Trophoblast cell (in vitro differentiated cells and primary cell): ENCODE data around the gene WDTC1.
A peak's percentile ranks its signal among the peaks of the same experiment; 100 is the strongest.
"Not testable (repeated sequence)": the region's sequence is repeated elsewhere in the genome, so short reads cannot be mapped to it uniquely, and the experiment has no call there.

Experiments
- DNase-seq, 2 donors: peaks; one replicate each; pipeline ENCODE4 v3.0.0-alpha.2; 2016
- H2AFZ ChIP-seq: 2 replicates; pipeline ENCODE4 v1.6.1; 2013; ENCODE audit warnings: low read length, moderate library complexity, mild to moderate bottlenecking; ENCODE audit not compliant: insufficient read depth, poor library complexity
- H2AK5ac ChIP-seq: 2 replicates; pipeline ENCODE4 v1.6.1; 2013; ENCODE audit warnings: mild to moderate bottlenecking, low read length
- H2BK120ac ChIP-seq: 2 replicates; pipeline ENCODE4 v1.6.1; 2013; ENCODE audit warnings: low read length, mild to moderate bottlenecking, moderate library complexity; ENCODE audit not compliant: insufficient read depth, poor library complexity
- H2BK12ac ChIP-seq: 2 replicates; pipeline ENCODE4 v1.6.1; 2013; ENCODE audit warnings: mild to moderate bottlenecking, low read length, moderate library complexity
- H2BK5ac ChIP-seq: 2 replicates; pipeline ENCODE4 v1.6.1; 2013; ENCODE audit warnings: low read length, low read depth, moderate library complexity, mild to moderate bottlenecking; ENCODE audit not compliant: poor library complexity
- H3K14ac ChIP-seq: 2 replicates; pipeline ENCODE4 v1.6.1; 2013; ENCODE audit warnings: mild to moderate bottlenecking, low read length
- H3K18ac ChIP-seq: 2 replicates; pipeline ENCODE4 v1.6.1; 2013; ENCODE audit warnings: mild to moderate bottlenecking, low read length
- H3K23ac ChIP-seq: 2 replicates; pipeline ENCODE4 v1.6.1; 2013; ENCODE audit warnings: low read length
- H3K27ac ChIP-seq: 2 replicates; pipeline ENCODE4 v1.5.1; 2013; ENCODE audit warnings: low read depth, mild to moderate bottlenecking, inconsistent platforms, low read length, moderate library complexity
- H3K27me3 ChIP-seq: 2 replicates; pipeline ENCODE4 v1.6.1; 2013; ENCODE audit warnings: inconsistent platforms, mild to moderate bottlenecking, low read length, moderate library complexity; ENCODE audit not compliant: insufficient read depth
- H3K36me3 ChIP-seq, 2 experiments: 1 replicate in 1 of 2; 2 replicates in 1 of 2; pipeline ENCODE4 v1.6.1; 2013; ENCODE audit warnings: low read length in 2 of 2, mild to moderate bottlenecking in 2 of 2, moderate library complexity in 1 of 2; ENCODE audit not compliant: insufficient read depth in 2 of 2, control insufficient read depth in 1 of 2
- H3K4ac ChIP-seq: 2 replicates; pipeline ENCODE4 v1.6.1; 2013; ENCODE audit warnings: low read depth, mild to moderate bottlenecking, low read length, moderate library complexity
- H3K4me1 ChIP-seq, 2 experiments: 1 replicate in 1 of 2; 2 replicates in 1 of 2; pipeline ENCODE4 v1.6.1; 2013; ENCODE audit warnings: low read length in 2 of 2, mild to moderate bottlenecking in 2 of 2, moderate library complexity in 1 of 2; ENCODE audit not compliant: insufficient read depth in 2 of 2, control insufficient read depth in 1 of 2
- H3K4me2 ChIP-seq: 2 replicates; pipeline ENCODE4 v1.6.1; 2013; ENCODE audit warnings: inconsistent platforms, mild to moderate bottlenecking, low read length, moderate library complexity
- H3K4me3 ChIP-seq: 2 replicates; pipeline ENCODE4 v1.5.1; 2013; ENCODE audit warnings: mild to moderate bottlenecking, low read depth, low read length, inconsistent platforms
- H3K79me1 ChIP-seq: one replicate; pipeline ENCODE4 v1.6.1; 2013; ENCODE audit warnings: low read length
- H3K79me2 ChIP-seq: 2 replicates; pipeline ENCODE4 v1.6.1; 2013; ENCODE audit warnings: low read length, mild to moderate bottlenecking; ENCODE audit not compliant: control insufficient read depth, insufficient read depth, poor library complexity
- H3K9ac ChIP-seq: 2 replicates; pipeline ENCODE4 v1.6.1; 2013; ENCODE audit warnings: mild to moderate bottlenecking, low read length
- H3K9me3 ChIP-seq: 2 replicates; pipeline ENCODE4 v1.6.1; 2013; ENCODE audit warnings: low read depth, mild to moderate bottlenecking, control low read depth, inconsistent platforms, low read length; ENCODE audit not compliant: insufficient read depth
- H4K12ac ChIP-seq: 2 replicates; pipeline ENCODE4 v1.6.1; 2013; ENCODE audit warnings: low read depth, mild to moderate bottlenecking, low read length, moderate library complexity
- H4K8ac ChIP-seq: 2 replicates; pipeline ENCODE4 v1.6.1; 2013; ENCODE audit warnings: low read depth, mild to moderate bottlenecking, low read length, moderate library complexity
- H4K91ac ChIP-seq: one replicate; pipeline ENCODE4 v1.6.1; 2013; ENCODE audit warnings: low read depth, mild to moderate bottlenecking, low read length, moderate library complexity
- WGBS: extraction: QIAGEN DNeasy Blood & Tissue Kit; methylation state at CpG from one replicate; pipeline ENCODE4 v1.1.7; 2013; ENCODE audit warnings: missing lambda C conversion rate; ENCODE audit not compliant: insufficient read length, insufficient coverage; ENCODE audit errors: extremely low coverage; 5-methylcytosine and 5-hydroxymethylcytosine counted together

WDTC1 gene

DNA sequence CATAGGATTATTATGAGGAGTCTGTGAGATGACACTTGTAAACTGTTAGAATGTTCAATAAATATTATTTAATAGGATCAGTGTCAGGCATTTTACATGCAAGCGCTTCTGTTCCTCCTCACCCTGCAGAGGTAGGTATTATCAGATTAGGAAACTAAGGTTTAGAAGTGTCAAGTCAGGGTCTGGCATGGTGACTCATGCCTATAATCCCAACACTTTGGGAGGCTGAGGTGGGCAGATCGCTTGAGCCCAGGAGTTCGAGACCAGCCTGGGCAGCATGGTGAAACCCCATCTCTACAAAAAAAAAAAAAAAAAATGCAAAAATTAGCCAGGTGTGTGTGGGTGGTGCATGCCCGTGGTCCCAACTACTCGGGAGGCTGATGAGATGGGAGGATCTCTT, 9.2 kb downstream of the WDTC1 start:
- not testable (repeated sequence) for H4K12ac ChIP-seq, H3K9ac ChIP-seq, H4K8ac ChIP-seq, H3K4ac ChIP-seq, H3K4me3 ChIP-seq, H2AK5ac ChIP-seq, H3K27me3 ChIP-seq, H2BK120ac ChIP-seq, H3K36me3 ChIP-seq, H3K79me2 ChIP-seq, H2AFZ ChIP-seq, H3K79me1 ChIP-seq, H3K18ac ChIP-seq, H3K9me3 ChIP-seq, DNase-seq, H4K91ac ChIP-seq, H3K23ac ChIP-seq, H2BK12ac ChIP-seq, H3K4me1 ChIP-seq, H3K4me2 ChIP-seq, H3K27ac ChIP-seq, H2BK5ac ChIP-seq, H3K14ac ChIP-seq
- WGBS, result no CpG with 5 or more reads among the region's 5 CpGs

DNA sequence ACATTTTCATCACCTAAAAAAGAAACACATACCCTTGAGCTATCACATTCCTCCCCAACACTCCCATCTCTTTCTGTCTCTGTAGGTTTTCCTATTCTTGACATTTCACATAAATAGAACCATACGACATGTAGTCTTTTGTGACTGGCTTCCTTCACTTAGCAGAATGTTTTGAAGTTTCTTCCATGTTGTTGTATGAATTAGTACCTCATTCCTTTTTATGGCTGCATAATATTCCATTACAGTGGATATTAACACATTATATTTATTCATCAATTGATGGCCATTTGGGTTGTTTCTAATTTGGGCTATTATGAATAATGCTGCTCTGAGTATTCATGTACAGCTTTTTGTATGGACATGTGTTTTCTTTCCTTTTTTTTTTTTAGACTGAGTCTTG, 11.8 kb downstream of the WDTC1 start:
- Histone ChIP-seq H2BK12ac (no peak overlapping the region), H2AFZ (no peak overlapping the region), H3K14ac (no peak overlapping the region), H3K79me2 (no peaks in the 10 kb centered on the region), H3K36me3 (no peaks in the 10 kb centered on the region), H3K18ac (no peak overlapping the region), H3K4me3 (no peak overlapping the region), H4K91ac (no peak overlapping the region), H3K27ac (no peak overlapping the region), H2BK120ac (no peak overlapping the region), H4K12ac (no peak overlapping the region), H3K23ac (no peak overlapping the region), H4K8ac (no peak overlapping the region), H3K9me3 (no peaks in the 10 kb centered on the region), H2BK5ac (no peak overlapping the region), H3K79me1 (no peaks in the 10 kb centered on the region), H3K4me1 (no peaks in the 10 kb centered on the region), H3K27me3 (no peaks in the 10 kb centered on the region), H3K4me2 (no peak overlapping the region), H2AK5ac (no peak overlapping the region), H3K9ac (no peak overlapping the region), H3K4ac (no peak overlapping the region)
- no CpG with 5 or more reads among the region's 1 CpG for WGBS
- peak in 1 of 2 donors; percentile 2 for DNase-seq

GRCh38 chr1:27253596-27253995, 19.2 kb downstream of the WDTC1 start:
- Histone ChIP-seq H4K91ac (no peak overlapping the region), H4K8ac (no peak overlapping the region), H2AK5ac (no peak overlapping the region), H3K9me3 (no peaks in the 10 kb centered on the region), H3K18ac (no peak overlapping the region), H3K9ac (no peak overlapping the region), H2BK12ac (no peak overlapping the region), H2BK120ac (no peak overlapping the region), H3K27ac (no peak overlapping the region), H4K12ac (no peak overlapping the region), H3K4me2 (no peak overlapping the region), H3K4me1 (no peaks in the 10 kb centered on the region), H3K23ac (no peak overlapping the region), H3K4me3 (no peak overlapping the region), H3K79me2 (no peaks in the 10 kb centered on the region), H2BK5ac (no peak overlapping the region), H2AFZ (no peak overlapping the region), H3K4ac (no peak overlapping the region), H3K27me3 (no peaks in the 10 kb centered on the region), H3K14ac (no peak overlapping the region), H3K36me3 (no peaks in the 10 kb centered on the region), H3K79me1 (no peaks in the 10 kb centered on the region)
- DNase-seq, result no peak
- WGBS, result no CpG with 5 or more reads among the region's 3 CpGs

- Histone ChIP-seq H3K27ac (no peak overlapping the region), H2AK5ac (no peak overlapping the region), H3K4me2 (no peak overlapping the region), H3K18ac (no peak overlapping the region), H3K4me1 (no peaks in the 10 kb centered on the region), H2BK120ac (no peak overlapping the region), H2BK12ac (no peak overlapping the region), H4K12ac (no peak overlapping the region), H2AFZ (no peak overlapping the region), H2BK5ac (no peak overlapping the region), H3K27me3 (no peaks in the 10 kb centered on the region), H3K9me3 (no peaks in the 10 kb centered on the region), H3K79me1 (no peaks in the 10 kb centered on the region), H3K23ac (no peak overlapping the region), H4K91ac (no peak overlapping the region), H3K36me3 (no peaks in the 10 kb centered on the region), H3K4ac (no peak overlapping the region), H4K8ac (no peak overlapping the region), H3K79me2 (no peaks in the 10 kb centered on the region), H3K9ac (no peak overlapping the region), H3K4me3 (no peak overlapping the region), H3K14ac (no peak overlapping the region)
- no peak for DNase-seq
Measured at GRCh38 chr1:27255136-27255535, 20.7 kb downstream of the WDTC1 start.

DNA sequence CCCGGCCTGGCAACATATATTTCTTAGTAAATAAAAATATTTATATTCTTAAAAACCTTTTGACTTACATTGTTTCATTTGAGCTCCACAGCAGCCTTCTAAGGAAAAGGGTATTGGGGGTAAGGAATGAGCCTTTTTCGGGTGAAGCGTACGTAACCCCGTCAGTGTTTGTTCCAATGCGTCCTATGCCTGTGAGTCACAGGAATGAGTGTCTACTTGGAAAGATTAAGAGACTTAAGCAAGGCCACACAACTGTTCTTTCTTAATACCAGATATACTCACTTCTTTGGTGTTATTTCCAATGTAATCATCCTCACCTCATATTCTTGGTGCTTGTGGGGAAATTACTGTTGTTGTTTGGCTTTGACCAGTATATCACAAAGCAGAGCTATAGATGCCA, 22.7 kb downstream of the WDTC1 start:
- H3K4me3 ChIP-seq, result no peak overlapping the region
- no peaks in the 10 kb centered on the region for H3K27me3 ChIP-seq
- H4K8ac ChIP-seq, result no peak overlapping the region
- no peaks in the 10 kb centered on the region for H3K79me1 ChIP-seq
- H2AK5ac ChIP-seq, result no peak overlapping the region
- no peak overlapping the region for H3K4ac ChIP-seq
- no peak overlapping the region for H3K14ac ChIP-seq
- H2BK120ac ChIP-seq, result no peak overlapping the region
- H4K12ac ChIP-seq, result no peak overlapping the region
- no peak overlapping the region for H3K18ac ChIP-seq
- no peak overlapping the region for H3K23ac ChIP-seq
- no peak overlapping the region for H3K4me2 ChIP-seq
- no peak for DNase-seq
- no peak overlapping the region for H3K9ac ChIP-seq
- WGBS, result no CpG with 5 or more reads among the region's 6 CpGs
- H3K36me3 ChIP-seq, result no peaks in the 10 kb centered on the region
- H3K79me2 ChIP-seq, result no peaks in the 10 kb centered on the region
- no peak overlapping the region for H2BK12ac ChIP-seq
- H2AFZ ChIP-seq, result no peak overlapping the region
- no peak overlapping the region for H3K27ac ChIP-seq
- no peaks in the 10 kb centered on the region for H3K4me1 ChIP-seq
- no peak overlapping the region for H2BK5ac ChIP-seq
- no peak overlapping the region for H4K91ac ChIP-seq
- H3K9me3 ChIP-seq, result no peaks in the 10 kb centered on the region
